ENCODE results near the gene RAX2. TPM values are rescaled to one million over a fixed set of nuclear protein-coding genes. Genes with fewer than 3 reads are reported as not detected.
"Not testable (repeated sequence)": the region's sequence is repeated elsewhere in the genome, so short reads cannot be mapped to it uniquely, and the experiment has no call there.

The RAX2 gene
- total RNA-seq, 1 donor from 2014 or later = not detected

GRCh38 chr19:3758297-3758696 lies 13.7 kb downstream of the RAX2 start:
- H3K27ac Mint-ChIP-seq; H3K9me3 Mint-ChIP-seq; H3K4me3 Mint-ChIP-seq; intact Hi-C loops (cut with micrococcal nuclease); H3K27me3 Mint-ChIP-seq (ENCODE audit: insufficient read depth); DNase-seq (ENCODE audit: low spot score): not testable (repeated sequence)
- H3K4me1 Mint-ChIP-seq (ENCODE audit: low read depth) = peaks cover 27% of the 10 kb centered on the region
- H3K36me3 Mint-ChIP-seq (ENCODE audit: low read depth) = peaks cover 16% of the 10 kb centered on the region

- DNase-seq (ENCODE audit: low spot score); H3K9me3 Mint-ChIP-seq; intact Hi-C loops (cut with micrococcal nuclease); H3K27me3 Mint-ChIP-seq (ENCODE audit: insufficient read depth); H3K27ac Mint-ChIP-seq; H3K4me3 Mint-ChIP-seq: not testable (repeated sequence)
- peaks cover 21% of the 10 kb centered on the region for H3K4me1 Mint-ChIP-seq (ENCODE audit: low read depth)
- peaks cover 13% of the 10 kb centered on the region for H3K36me3 Mint-ChIP-seq (ENCODE audit: low read depth)
Observed at GRCh38 chr19:3757705-3758104, 14.3 kb downstream of the RAX2 start.

- DNase-seq (ENCODE audit: low spot score) = no peak
- no peak overlapping the region for H3K4me3 Mint-ChIP-seq
- H3K9me3 Mint-ChIP-seq = no peaks in the 10 kb centered on the region
- intact Hi-C loops (cut with micrococcal nuclease) = no loop called here
- H3K27ac Mint-ChIP-seq = no peak overlapping the region
- H3K36me3 Mint-ChIP-seq (ENCODE audit: low read depth) = peaks cover 22% of the 10 kb centered on the region
- H3K27me3 Mint-ChIP-seq (ENCODE audit: insufficient read depth) = no peaks in the 10 kb centered on the region
- peaks cover 10% of the 10 kb centered on the region for H3K4me1 Mint-ChIP-seq (ENCODE audit: low read depth)
Observed at GRCh38 chr19:3753631-3754410, 18.2 kb downstream of the RAX2 start.

GRCh38 chr19:3752492-3752891 lies 19.5 kb downstream of the RAX2 start:
- peaks cover 10% of the 10 kb centered on the region for H3K4me1 Mint-ChIP-seq (ENCODE audit: low read depth)
- no peak for DNase-seq (ENCODE audit: low spot score)
- intact Hi-C loops (cut with micrococcal nuclease) = no loop called here
- H3K27me3 Mint-ChIP-seq (ENCODE audit: insufficient read depth) = no peaks in the 10 kb centered on the region
- H3K27ac Mint-ChIP-seq = no peak overlapping the region
- H3K4me3 Mint-ChIP-seq = no peak overlapping the region
- H3K36me3 Mint-ChIP-seq (ENCODE audit: low read depth) = peaks cover 22% of the 10 kb centered on the region
- H3K9me3 Mint-ChIP-seq = no peaks in the 10 kb centered on the region

GRCh38 chr19:3751236-3751635 lies 20.8 kb downstream of the RAX2 start:
- Mint-ChIP-seq H3K36me3 (ENCODE audit: low read depth) (peaks cover 22% of the 10 kb centered on the region), H3K4me3 (no peak overlapping the region), H3K27me3 (ENCODE audit: insufficient read depth) (no peaks in the 10 kb centered on the region), H3K27ac (no peak overlapping the region), H3K4me1 (ENCODE audit: low read depth) (peaks cover 10% of the 10 kb centered on the region), H3K9me3 (no peaks in the 10 kb centered on the region)
- intact Hi-C loops (cut with micrococcal nuclease) = no loop called here
- no peak for DNase-seq (ENCODE audit: low spot score)

- Mint-ChIP-seq H3K36me3 (ENCODE audit: low read depth) (peaks cover 22% of the 10 kb centered on the region), H3K4me1 (ENCODE audit: low read depth) (peaks cover 5% of the 10 kb centered on the region), H3K27me3 (ENCODE audit: insufficient read depth) (no peaks in the 10 kb centered on the region), H3K4me3 (no peak overlapping the region), H3K27ac (no peak overlapping the region), H3K9me3 (no peaks in the 10 kb centered on the region)
- no peak for DNase-seq (ENCODE audit: low spot score)
- intact Hi-C loops (cut with micrococcal nuclease) = no loop called here
Observed at GRCh38 chr19:3750211-3750610, 21.8 kb downstream of the RAX2 start.

GRCh38 chr19:3748965-3749364 lies 23.1 kb downstream of the RAX2 start:
- Mint-ChIP-seq H3K36me3 (ENCODE audit: low read depth) (peaks cover 15% of the 10 kb centered on the region), H3K4me1 (ENCODE audit: low read depth) (no peaks in the 10 kb centered on the region), H3K27me3 (ENCODE audit: insufficient read depth) (no peaks in the 10 kb centered on the region), H3K27ac (no peak overlapping the region), H3K9me3 (no peaks in the 10 kb centered on the region), H3K4me3 (no peak overlapping the region)
- DNase-seq (ENCODE audit: low spot score) = no peak
- intact Hi-C loops (cut with micrococcal nuclease) = no loop called here

- Mint-ChIP-seq H3K27ac (no peak overlapping the region), H3K27me3 (ENCODE audit: insufficient read depth) (no peaks in the 10 kb centered on the region), H3K4me1 (ENCODE audit: low read depth) (no peaks in the 10 kb centered on the region), H3K4me3 (no peak overlapping the region), H3K9me3 (no peaks in the 10 kb centered on the region), H3K36me3 (ENCODE audit: low read depth) (peaks cover 11% of the 10 kb centered on the region)
- DNase-seq (ENCODE audit: low spot score) = no peak
- intact Hi-C loops (cut with micrococcal nuclease) = no loop called here
Observed at GRCh38 chr19:3746371-3747056, 25.5 kb downstream of the RAX2 start.

GRCh38 chr19:3745363-3746045 lies 26.5 kb downstream of the RAX2 start:
- H3K4me3 Mint-ChIP-seq = no peak overlapping the region
- no peaks in the 10 kb centered on the region for H3K4me1 Mint-ChIP-seq (ENCODE audit: low read depth)
- intact Hi-C loops (cut with micrococcal nuclease) = no loop called here
- H3K36me3 Mint-ChIP-seq (ENCODE audit: low read depth) = peaks cover 7% of the 10 kb centered on the region
- no peak overlapping the region for H3K27ac Mint-ChIP-seq
- H3K27me3 Mint-ChIP-seq (ENCODE audit: insufficient read depth) = no peaks in the 10 kb centered on the region
- no peaks in the 10 kb centered on the region for H3K9me3 Mint-ChIP-seq
- no peak for DNase-seq (ENCODE audit: low spot score)

- H3K27ac Mint-ChIP-seq = no peak overlapping the region
- H3K4me1 Mint-ChIP-seq (ENCODE audit: low read depth) = no peaks in the 10 kb centered on the region
- H3K27me3 Mint-ChIP-seq (ENCODE audit: insufficient read depth) = no peaks in the 10 kb centered on the region
- no peaks in the 10 kb centered on the region for H3K36me3 Mint-ChIP-seq (ENCODE audit: low read depth)
- H3K9me3 Mint-ChIP-seq = no peaks in the 10 kb centered on the region
- intact Hi-C loops (cut with micrococcal nuclease) = no loop called here
- H3K4me3 Mint-ChIP-seq = no peak overlapping the region
- DNase-seq (ENCODE audit: low spot score) = no peak
Observed at GRCh38 chr19:3743486-3743885, 28.5 kb downstream of the RAX2 start.

- Mint-ChIP-seq H3K4me3 (no peak overlapping the region), H3K27me3 (ENCODE audit: insufficient read depth) (no peaks in the 10 kb centered on the region), H3K36me3 (ENCODE audit: low read depth) (no peaks in the 10 kb centered on the region), H3K27ac (no peak overlapping the region), H3K4me1 (ENCODE audit: low read depth) (no peaks in the 10 kb centered on the region), H3K9me3 (no peaks in the 10 kb centered on the region)
- intact Hi-C loops (cut with micrococcal nuclease) = no loop called here
- DNase-seq (ENCODE audit: low spot score) = no peak
Observed at GRCh38 chr19:3740431-3740830, 31.6 kb downstream of the RAX2 start.

- Mint-ChIP-seq H3K27me3 (ENCODE audit: insufficient read depth) (no peaks in the 10 kb centered on the region), H3K36me3 (ENCODE audit: low read depth) (no peaks in the 10 kb centered on the region), H3K27ac (no peak overlapping the region), H3K9me3 (no peaks in the 10 kb centered on the region), H3K4me1 (ENCODE audit: low read depth) (no peaks in the 10 kb centered on the region), H3K4me3 (no peak overlapping the region)
- intact Hi-C loops (cut with micrococcal nuclease) = no loop called here
- DNase-seq (ENCODE audit: low spot score) = no peak
Observed at GRCh38 chr19:3738477-3739220, 33.4 kb downstream of the RAX2 start.
